Stimulated activated CD4-positive, alpha-beta T cell treated with anti-CD3 and anti-CD28 coated beads, Interleukin-4, amount 100 ng/mL, for 4 hours (primary cell): ENCODE measurements around the gene NPIPA3.
"Not testable (repeated sequence)": the region's sequence is repeated elsewhere in the genome, so short reads cannot be mapped to it uniquely, and the experiment has no call there.

Experiments
- DNase-seq, 2 experiments: peaks; one replicate each; pipeline ENCODE4 v3.0.0-alpha.2; 2020

The NPIPA3 gene

GRCh38 chr16:14742273-14743128 is 39.3 kb downstream of the NPIPA3 start, which contains the start of gene NPIPA2:
TSS of gene NPIPA2 (plus strand) at chr16:14742533. CDS start at chr16:14748066, 5,533 bp downstream.
- DNase-seq = not testable (repeated sequence)

GRCh38 chr16:14773654-14774053 is 70.4 kb downstream of the NPIPA3 start:
- DNase-seq = not testable (repeated sequence)

- not testable (repeated sequence) for DNase-seq
Measured at GRCh38 chr16:14775624-14776023, 72.4 kb downstream of the NPIPA3 start.
